H1 (cell line): ENCODE results near the gene TNN. TPM values are rescaled to one million over a fixed set of nuclear protein-coding genes. Genes with fewer than 3 reads are reported as not detected.

Experiments
- CTCF ChIA-PET: fragments of 300-600 bp; sonication (Branson Sonifier 250); formaldehyde crosslinking; loops from one replicate; lab custom pipeline; 2021; ENCODE audit not compliant: partially characterized antibody; lab: Charles Lee
- POLR2A ChIA-PET: fragments of 300-600 bp; sonication (Branson Sonifier 250); formaldehyde crosslinking; loops from one replicate; lab custom pipeline; 2021; ENCODE audit warnings: inconsistent platforms; ENCODE audit not compliant: partially characterized antibody; lab: Charles Lee
- DNase-seq, 2 experiments: peaks; one replicate each; pipeline versions ENCODE4 v3.0.0 to v3.0.0-alpha.2; 2010 to 2022; ENCODE audit warnings: low spot score in 2 of 2, low read depth in 1 of 2, mixed read lengths in 1 of 2
- FAIRE-seq: peaks from 2 replicates; lab custom pipeline; 2011; peaks lifted over from hg19 to GRCh38; lab: Jason Lieb, UNC
- H2AFZ ChIP-seq: 2 replicates; pipeline ENCODE4 v1.8.1; 2012; ENCODE audit warnings: low read length, inconsistent platforms
- H2AK5ac ChIP-seq: 2 replicates; pipeline ENCODE4 v1.6.1; 2013; ENCODE audit warnings: low read depth, low read length
- H2BK120ac ChIP-seq: replicated peaks from 2 replicates; pipeline ENCODE3; 2013; ENCODE audit warnings: low read depth, low read length, inconsistent platforms
- H2BK12ac ChIP-seq: 2 replicates; pipeline ENCODE4 v1.6.1; 2013; ENCODE audit warnings: low read depth, low read length
- H2BK15ac ChIP-seq: 2 replicates; pipeline ENCODE4 v1.6.1; 2013; ENCODE audit warnings: low read length
- H2BK20ac ChIP-seq: 2 replicates; pipeline ENCODE4 v1.6.1; 2013; ENCODE audit warnings: low read length
- H2BK5ac ChIP-seq: 2 replicates; pipeline ENCODE4 v1.6.1; 2013; ENCODE audit warnings: low read depth, low read length
- H3K14ac ChIP-seq: 2 replicates; pipeline ENCODE4 v1.6.1; 2013; ENCODE audit warnings: inconsistent platforms; ENCODE audit not compliant: insufficient read length
- H3K18ac ChIP-seq: 2 replicates; pipeline ENCODE4 v1.6.1; 2013; ENCODE audit warnings: low read length; ENCODE audit errors: extremely low read depth
- H3K23ac ChIP-seq: 2 replicates; pipeline ENCODE4 v1.6.1; 2013; ENCODE audit warnings: inconsistent platforms; ENCODE audit not compliant: insufficient read length
- H3K23me2 ChIP-seq: 2 replicates; pipeline ENCODE4 v1.6.1; 2013; ENCODE audit warnings: low read depth, low read length
- H3K27ac ChIP-seq: 2 replicates; pipeline ENCODE4 v1.6.1; 2011; ENCODE audit warnings: low read depth, low read length, inconsistent platforms
- H3K27me3 ChIP-seq, 4 experiments: replicated peaks in 1 of 4; 1 replicate in 1 of 4; 2 replicates in 3 of 4; pipeline versions ENCODE4 v1.6.1 to v1.8.1; 2011 to 2013; ENCODE audit warnings: low read length in 3 of 4, mild to moderate bottlenecking in 3 of 4, inconsistent platforms in 2 of 4, mixed read lengths in 2 of 4, moderate library complexity in 1 of 4; ENCODE audit not compliant: control insufficient read depth in 3 of 4, insufficient read depth in 3 of 4; ENCODE audit errors: extremely low read depth in 1 of 4
- H3K36me3 ChIP-seq, 4 experiments: 2 replicates each; pipeline versions ENCODE4 v1.6.1 to v1.8.1; 2011 to 2013; ENCODE audit warnings: mild to moderate bottlenecking in 4 of 4, low read length in 3 of 4, moderate library complexity in 2 of 4, control low read depth in 1 of 4, inconsistent platforms in 1 of 4; ENCODE audit not compliant: insufficient read depth in 4 of 4, control insufficient read depth in 2 of 4
- H3K4ac ChIP-seq: replicated peaks from 2 replicates; pipeline ENCODE3; 2013; ENCODE audit warnings: low read length, low read depth, mixed read lengths, inconsistent platforms; ENCODE audit not compliant: insufficient read length
- H3K4me1 ChIP-seq, 4 experiments: replicated peaks in 1 of 4; 1 replicate in 1 of 4; 2 replicates in 3 of 4; pipeline versions ENCODE4 v1.6.1 to v1.8.1; 2011 to 2013; ENCODE audit warnings: low read length in 3 of 4, inconsistent platforms in 2 of 4, mixed read lengths in 1 of 4; ENCODE audit not compliant: insufficient read depth in 4 of 4, control insufficient read depth in 3 of 4
- H3K4me2 ChIP-seq, 2 experiments: 2 replicates each; pipeline versions ENCODE4 v1.6.1 to v1.8.1; 2011 to 2013; ENCODE audit warnings: low read depth in 2 of 2, low read length in 2 of 2, control low read depth in 1 of 2, inconsistent platforms in 1 of 2, mild to moderate bottlenecking in 1 of 2; ENCODE audit not compliant: insufficient read depth in 1 of 2
- H3K4me3 ChIP-seq, 4 experiments: fragments of 200-600, 300-600 bp in 1 of 4; sonication (generic), shearing (Covaris generic), sonication (Bioruptor Twin) in 1 of 4; 2 replicates each; pipeline versions ENCODE4 v1.5.1 to v1.8.1; 2011 to 2016; ENCODE audit warnings: low read length in 4 of 4, low read depth in 3 of 4, control low read depth in 2 of 4, inconsistent platforms in 2 of 4, mild to moderate bottlenecking in 2 of 4, mixed read lengths in 1 of 4, moderate library complexity in 1 of 4; ENCODE audit not compliant: insufficient read depth in 2 of 4; ENCODE audit errors: extremely low read depth in 1 of 4
- H3K56ac ChIP-seq: replicated peaks from 2 replicates; pipeline ENCODE3; 2013; ENCODE audit warnings: low read depth, mild to moderate bottlenecking, mixed read lengths, low read length, inconsistent platforms; ENCODE audit not compliant: insufficient read length
- H3K79me1 ChIP-seq: 2 replicates; pipeline ENCODE4 v1.6.1; 2013; ENCODE audit warnings: low read depth, low read length, control low read depth
- H3K79me2 ChIP-seq, 2 experiments: 2 replicates each; pipeline versions ENCODE4 v1.6.1 to v1.8.1; 2012 to 2013; ENCODE audit warnings: low read length in 2 of 2, mild to moderate bottlenecking in 2 of 2, inconsistent platforms in 1 of 2; ENCODE audit not compliant: insufficient read depth in 2 of 2, control insufficient read depth in 1 of 2
- H3K9ac ChIP-seq, 4 experiments: replicated peaks in 1 of 4; 1 replicate in 1 of 4; 2 replicates in 3 of 4; pipeline versions ENCODE4 v1.6.1 to v1.8.1; 2011 to 2013; ENCODE audit warnings: low read depth in 3 of 4, low read length in 3 of 4, control low read depth in 2 of 4, mild to moderate bottlenecking in 2 of 4, moderate library complexity in 2 of 4, inconsistent platforms in 1 of 4; ENCODE audit errors: extremely low read depth in 1 of 4
- H3K9me3 ChIP-seq, 2 experiments: 2 replicates each; pipeline versions ENCODE4 v1.6.1 to v1.8.1; 2012 to 2013; ENCODE audit warnings: mild to moderate bottlenecking in 2 of 2, moderate library complexity in 2 of 2, control low read depth in 1 of 2, inconsistent platforms in 1 of 2, low read depth in 1 of 2, low read length in 1 of 2, mixed read lengths in 1 of 2; ENCODE audit not compliant: insufficient read depth in 2 of 2
- H4K20me1 ChIP-seq, 2 experiments: replicated peaks in 1 of 2; 2 replicates each; pipeline versions ENCODE3 to v1.8.1; 2011 to 2013; ENCODE audit warnings: inconsistent platforms in 2 of 2, low read length in 2 of 2, mild to moderate bottlenecking in 1 of 2; ENCODE audit not compliant: insufficient read depth in 2 of 2, control insufficient read depth in 1 of 2
- H4K5ac ChIP-seq: 2 replicates; pipeline ENCODE4 v1.6.1; 2013; ENCODE audit warnings: low read length, low read depth, mixed read lengths, inconsistent platforms; ENCODE audit not compliant: insufficient read length
- H4K8ac ChIP-seq: 2 replicates; pipeline ENCODE4 v1.8.0; 2013; ENCODE audit warnings: mild to moderate bottlenecking, moderate library complexity, low read length, inconsistent platforms; ENCODE audit not compliant: insufficient read depth; ENCODE audit errors: extremely low read depth
- H4K91ac ChIP-seq: replicated peaks from 2 replicates; pipeline ENCODE3; 2013; ENCODE audit warnings: low read length, mixed read lengths, inconsistent platforms; ENCODE audit not compliant: insufficient read length
- ASH2L ChIP-seq: fragments of 200-600, 300-600 bp; sonication (generic); IDR thresholded peaks from one replicate; pipeline ENCODE4 v1.7.1; 2017; ENCODE audit warnings: low read length
- KDM4A ChIP-seq: IDR thresholded peaks from one replicate; pipeline ENCODE4 v1.7.1; 2012; ENCODE audit warnings: low read depth, mild to moderate bottlenecking, moderate library complexity, low read length, inconsistent platforms; ENCODE audit not compliant: severe bottlenecking
- NANOG ChIP-seq: IDR thresholded peaks from 2 replicates; pipeline ENCODE4 v1.6.1; 2011; ENCODE audit warnings: low read length, low read depth, mild to moderate bottlenecking, inconsistent platforms; ENCODE audit not compliant: insufficient read depth, poor library complexity, severe bottlenecking
- NRF1 ChIP-seq: IDR thresholded peaks from 2 replicates; pipeline ENCODE4 v1.6.1; 2011; ENCODE audit warnings: mild to moderate bottlenecking, low read depth, low read length, improper control_type of control experiment
- POLR2A ChIP-seq, 2 experiments: IDR thresholded peaks; 1 replicate in 1 of 2; 2 replicates in 1 of 2; pipeline ENCODE4 v1.6.1; 2011; ENCODE audit warnings: low read depth in 2 of 2, low read length in 2 of 2, mild to moderate bottlenecking in 2 of 2; ENCODE audit errors: control extremely low read depth in 1 of 2
- POU5F1 ChIP-seq: IDR thresholded peaks from 2 replicates; pipeline ENCODE4 v1.6.1; 2011; ENCODE audit warnings: low read depth, mild to moderate bottlenecking, low read length, moderate library complexity
- SP1 ChIP-seq: IDR thresholded peaks from 2 replicates; pipeline ENCODE4 v1.6.1; 2011; ENCODE audit warnings: low read depth, low read length
- SP4 ChIP-seq: IDR thresholded peaks from 2 replicates; pipeline ENCODE4 v1.6.1; 2012; ENCODE audit warnings: low read length, inconsistent platforms
- SRF ChIP-seq: IDR thresholded peaks from 2 replicates; pipeline ENCODE4 v1.6.1; 2011; ENCODE audit warnings: mild to moderate bottlenecking, low read depth, low read length, moderate library complexity
- TAF7 ChIP-seq: optimal IDR thresholded peaks from 2 replicates; pipeline ENCODE3; 2011; ENCODE audit warnings: low read depth, mild to moderate bottlenecking, inconsistent platforms, low read length, moderate library complexity, borderline replicate concordance
- WGBS, 2 experiments: shearing (Covaris generic) in 1 of 2; methylation state at CpG; one replicate each; pipeline versions ENCODE4 v1.1.6 to v1.1.7; 2013 to 2015; ENCODE audit warnings: low lambda C conversion rate in 2 of 2, mixed read lengths in 2 of 2, inconsistent platforms in 1 of 2, low coverage in 1 of 2, missing lambda C conversion rate in 1 of 2; ENCODE audit not compliant: insufficient replicate concordance in 2 of 2, insufficient coverage in 1 of 2, insufficient read length in 1 of 2; ENCODE audit errors: extremely low coverage in 1 of 2, missing lambda C conversion rate in 1 of 2; 5-methylcytosine and 5-hydroxymethylcytosine counted together
- polyA plus RNA-seq, 7 experiments: library from polyadenylated mRNA; depleted of rRNA in 3 of 7; stranded (reverse) in 5 of 7; unstranded in 2 of 7; fragments of >200 nt in 5 of 7; fragments of 200-250 nt in 2 of 7; gene quantifications; 1 replicate in 5 of 7; 2 replicates in 1 of 7; 4 replicates in 1 of 7; pipeline versions ENCODE4 v1.2.1 to v1.2.3, GENCODE V29; 2011 to 2013; ENCODE audit warnings: missing spikeins in 2 of 7, mixed read lengths in 2 of 7
- total RNA-seq: library from RNA; stranded (reverse); fragmentation: NEBNext Ultra II Directional; extraction: Animal tissue kit (Norgen Biotek cat#: 25700); gene quantifications from 2 replicates; pipeline ENCODE4 v1.2.1, GENCODE V29; 2021
- TF ChIP-seq, protein P1 (sequence below): IDR thresholded peaks from 2 replicates; pipeline ENCODE4 v1.6.1; 2012; ENCODE audit warnings: inconsistent platforms

The TNN gene
- total and polyA plus RNA-seq, 2 of the 8 experiments (the other 6 are each of a cell fraction or from before 2014, with no cell fraction given), result 0.21 to 0.30 TPM

DNA sequence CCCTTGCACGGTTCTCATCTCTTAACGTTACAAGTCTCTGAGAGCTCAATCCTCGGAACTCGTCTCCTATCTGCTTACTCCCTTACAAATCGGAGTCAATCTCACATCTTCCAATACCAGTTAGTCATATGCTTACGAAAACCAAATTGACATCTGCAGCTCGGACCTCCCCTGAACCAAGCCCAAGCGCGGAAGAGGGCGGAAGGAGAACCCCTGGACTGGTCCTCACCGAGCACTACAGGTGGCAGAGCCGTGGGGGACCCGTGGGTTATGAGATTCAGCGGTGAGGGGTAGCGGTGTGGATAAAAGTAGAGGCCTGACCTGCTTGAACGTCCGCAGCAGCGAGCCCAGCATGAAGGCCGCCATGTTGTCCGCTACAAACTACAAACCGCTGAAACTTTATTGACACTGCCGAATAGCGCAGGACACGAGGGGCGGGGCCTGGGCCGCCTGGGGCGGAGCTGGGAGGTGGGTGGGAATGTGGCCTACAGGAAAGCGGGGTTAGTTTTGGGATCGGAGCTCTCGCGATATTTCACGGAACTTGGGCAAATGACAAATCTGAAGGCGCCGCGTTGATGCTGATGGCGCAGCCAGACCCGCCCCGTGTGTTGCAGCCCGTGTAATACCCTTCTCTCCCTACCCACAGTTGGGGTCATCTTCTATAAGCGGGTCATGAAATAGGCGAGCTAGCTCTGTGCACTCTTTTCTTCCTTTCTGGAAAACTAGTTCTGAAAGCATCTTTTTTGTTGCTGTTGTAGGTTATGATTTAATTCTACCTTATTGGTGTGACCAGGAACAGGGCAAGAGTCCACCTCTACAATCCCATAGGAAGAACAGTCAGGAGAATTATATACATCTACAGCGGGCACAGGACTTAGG is 44.4 kb upstream of the TNN start, which contains the start of gene MRPS14:
Gene MRPS14 (minus strand): TSS at position 383 of the 879 bp plus-strand sequence. CDS start 17 bp downstream, at position 366.
- Histone ChIP-seq H2AK5ac (no peak within 1 kb of the TSS), H3K4me3 (peak within 1 kb of the TSS; percentile 79 to 98 (median 97)), H3K23ac (no peak within 1 kb of the TSS), H3K27ac (peak within 1 kb of the TSS; percentile 57; the same call in 1 of the 2 replicates), H2BK12ac (no peak within 1 kb of the TSS), H3K79me2 (peaks cover 0 to 23% of the 10 kb centered on the region in 2 experiments; a peak in 2 of 4 replicates), H3K4ac (no peak within 1 kb of the TSS), H4K91ac (no peak within 1 kb of the TSS), H3K9me3 (no peaks in the 10 kb centered on the region), H3K79me1 (peaks cover 7% of the 10 kb centered on the region), H4K8ac (peak within 1 kb of the TSS; percentile 90; the same call in 1 of the 2 replicates), H3K4me1 (no peaks in the 10 kb centered on the region), H4K5ac (peak within 1 kb of the TSS; percentile 17), H3K18ac (peak within 1 kb of the TSS; percentile 71), H2BK15ac (no peak within 1 kb of the TSS; the same call in 1 of the 2 replicates), H2BK120ac (no peak within 1 kb of the TSS), H2BK20ac (no peak within 1 kb of the TSS), H2BK5ac (no peak within 1 kb of the TSS; the same call in 1 of the 2 replicates), H3K36me3 (peaks cover 0 to 6% (median 1%) of the 10 kb centered on the region in 4 experiments; a peak in 2 of 8 replicates), H3K56ac (no peak within 1 kb of the TSS), H3K4me2 (peak within 1 kb of the TSS; percentile 40 to 73), H3K23me2 (peaks cover 6% of the 10 kb centered on the region; the same call in 1 of the 2 replicates), H3K9ac (peak within 1 kb of the TSS; percentile 88 to 99 (median 94)), H4K20me1 (no peaks in the 10 kb centered on the region), H3K14ac (no peak within 1 kb of the TSS), H3K27me3 (no peaks in the 10 kb centered on the region), H2AFZ (peak within 1 kb of the TSS; percentile 96)
- CTCF ChIA-PET, result interaction anchor here (0.6 to 1.6 kb wide), 8 partner anchors 9 to 510 kb away, joined by 3 to 5 read pairs (median 4); no protein-coding TSS in a partner anchor
- FAIRE-seq (peak; percentile 88), DNase-seq (peak; percentile 97 to 98)
- POLR2A ChIA-PET, result interaction anchor here (0.5 to 5.9 kb wide), 13 partner anchors 8 to 301 kb away, joined by 3 to 66 read pairs (median 5); partner anchors contain the start of gene CACYBP
- 3% methylated on average over 39 of the region's 42 CpGs; no CpG with 5 or more reads in 1 of the 2 experiments for WGBS, 2 experiments
- peak; percentile 87 for TF ChIP-seq SP1
- TF ChIP-seq NANOG, result peak; percentile 49
- TF ChIP-seq ASH2L, result peak; percentile 96
- TF ChIP-seq POU5F1, result no peak
- TF ChIP-seq SRF, result 0 out of 2 replicates have a peak, but pooled peaks have one; percentile 24
- TF ChIP-seq SP4, result peak; percentile 81; the same call in 1 of the 2 replicates
- TF ChIP-seq POLR2A (IDR thresholded peaks at IDR 0.05; ENCODE audit: control extremely low read depth in 1 of 2, low read depth in 2 of 2, low read length in 2 of 2), result peak; percentile 83 to 97
- peak; percentile 66 for TF ChIP-seq TAF7
- TF ChIP-seq KDM4A, result peak; percentile 65
- TF ChIP-seq, protein P1, sequence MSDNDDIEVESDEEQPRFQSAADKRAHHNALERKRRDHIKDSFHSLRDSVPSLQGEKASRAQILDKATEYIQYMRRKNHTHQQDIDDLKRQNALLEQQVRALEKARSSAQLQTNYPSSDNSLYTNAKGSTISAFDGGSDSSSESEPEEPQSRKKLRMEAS, result peak; percentile 81
- no peak for TF ChIP-seq NRF1
